NAMALWA (cell line): ENCODE results near the gene DSTN.
"Not testable (repeated sequence)": the region's sequence is repeated elsewhere in the genome, so short reads cannot be mapped to it uniquely, and the experiment has no call there.

Experiments used
- DNase-seq: peaks from one replicate; pipeline ENCODE4 v3.0.0-alpha.2; 2015; ENCODE audit warnings: low spot score

The DSTN gene

GRCh38 chr20:17651129-17651759 is 81.4 kb downstream of the DSTN start:
- no peak for DNase-seq

GRCh38 chr20:17651760-17652388 is 82.0 kb downstream of the DSTN start:
- DNase-seq = no peak

- no peak for DNase-seq
Observed at GRCh38 chr20:17652411-17652810, 82.5 kb downstream of the DSTN start.

- no peak for DNase-seq
Observed at GRCh38 chr20:17653835-17654648, 84.2 kb downstream of the DSTN start.

GRCh38 chr20:17654649-17655285 is 84.9 kb downstream of the DSTN start:
- DNase-seq = no peak

GRCh38 chr20:17655286-17655651 is 85.4 kb downstream of the DSTN start:
- no peak for DNase-seq

GRCh38 chr20:17655865-17656479 is 86.1 kb downstream of the DSTN start:
- no peak for DNase-seq

GRCh38 chr20:17657079-17657825 is 87.4 kb downstream of the DSTN start:
- no peak for DNase-seq

GRCh38 chr20:17657898-17658647 is 88.2 kb downstream of the DSTN start:
- no peak for DNase-seq

GRCh38 chr20:17658648-17658993 is 88.7 kb downstream of the DSTN start:
- no peak for DNase-seq

GRCh38 chr20:17659344-17659743 is 89.5 kb downstream of the DSTN start:
- not testable (repeated sequence) for DNase-seq
